Right renal pelvis (tissue), 4 donors: ENCODE data around the gene NOP9. TPM values are rescaled to one million over a fixed set of nuclear protein-coding genes. Genes with fewer than 3 reads are reported as not detected.

Source experiments
- DNase-seq, 4 donors: peaks; one replicate each; pipeline ENCODE4 v3.0.0-alpha.2; 2013; ENCODE audit warnings: low read depth in 4 of 4, low spot score in 3 of 4, missing footprints in 1 of 4
- polyA plus RNA-seq, 4 donors: library from polyadenylated mRNA; unstranded; fragments of 120-200 nt; gene quantifications; one replicate each; pipeline ENCODE4 v1.2.1, GENCODE V29; 2013; ENCODE audit not compliant: insufficient read length in 4 of 4

The NOP9 gene
- polyA plus RNA-seq, 4 donors = 26.7 to 27.7 (median 27.0) TPM

- DNase-seq = no peak
Measured at GRCh38 chr14:24262821-24263733, 36.6 kb upstream of the NOP9 start, which contains the start of gene TGM1. Gene TGM1, minus strand, starts transcription at chr14:24263177. Its CDS starts 825 bp downstream, at chr14:24262352.

GRCh38 chr14:24263848-24264247, 35.8 kb upstream of the NOP9 start:
- DNase-seq = no peak

- no peak for DNase-seq
Measured at GRCh38 chr14:24264298-24264697, 35.4 kb upstream of the NOP9 start.

GRCh38 chr14:24266344-24267244, 33.1 kb upstream of the NOP9 start:
- no peak for DNase-seq

GRCh38 chr14:24267516-24267915, 32.1 kb upstream of the NOP9 start:
- DNase-seq = no peak

- no peak for DNase-seq
Measured at GRCh38 chr14:24268225-24268624, 31.4 kb upstream of the NOP9 start.

GRCh38 chr14:24269368-24269767, 30.3 kb upstream of the NOP9 start:
- no peak for DNase-seq

- no peak for DNase-seq
Measured at GRCh38 chr14:24269910-24270536, 29.6 kb upstream of the NOP9 start.

GRCh38 chr14:24270537-24271133, 29.0 kb upstream of the NOP9 start:
- DNase-seq = no peak

- DNase-seq = peak; percentile 78 to 86 (median 82)
Measured at GRCh38 chr14:24271134-24271833, 28.4 kb upstream of the NOP9 start, which contains the start of gene RABGGTA. Gene RABGGTA, minus strand, starts transcription at chr14:24271597. Its CDS starts 482 bp downstream, at chr14:24271115.

- DNase-seq = no peak
Measured at GRCh38 chr14:24271834-24272263, 27.8 kb upstream of the NOP9 start.

- DNase-seq = no peak
Measured at GRCh38 chr14:24272467-24272866, 27.2 kb upstream of the NOP9 start.

- no peak for DNase-seq
Measured at GRCh38 chr14:24273422-24273998, 26.1 kb upstream of the NOP9 start.

GRCh38 chr14:24274101-24274543, 25.5 kb upstream of the NOP9 start:
- DNase-seq = no peak

GRCh38 chr14:24277071-24277470, 22.6 kb upstream of the NOP9 start:
- no peak for DNase-seq

GRCh38 chr14:24277606-24278321, 21.9 kb upstream of the NOP9 start:
- no peak for DNase-seq

- DNase-seq = no peak
Measured at GRCh38 chr14:24278424-24278823, 21.2 kb upstream of the NOP9 start.
